Pancreas (tissue), 10 donors: ENCODE measurements around the gene HTT. TPM values are rescaled to one million over a fixed set of nuclear protein-coding genes. Genes with fewer than 3 reads are reported as not detected.
A peak's percentile ranks its signal among the peaks of the same experiment; 100 is the strongest.

Experiments used
- ATAC-seq, 4 donors: fragments of 200-7000 bp; cut with Tn5 transposase; one replicate each; pipeline versions ENCODE4 v1.8.0 to v1.9.1; 2020; ENCODE audit warnings: mild to moderate bottlenecking in 4 of 4, moderate library complexity in 4 of 4
- DNase-seq, 6 donors: peaks; one replicate each; pipeline ENCODE4 v3.0.0-alpha.2; 2020
- FAIRE-seq: peaks from 2 replicates; lab custom pipeline; 2012; peaks lifted over from hg19 to GRCh38; lab: Jason Lieb, UNC
- H3K27ac ChIP-seq, 4 donors: fragments of 200-600 bp; sonication (generic); 1 replicate in 3 of 4; 2 replicates in 1 of 4; pipeline versions ENCODE4 v1.5.0 to v1.8.0; 2020
- H3K27me3 ChIP-seq, 4 donors: fragments of 200-600 bp; one replicate each; pipeline ENCODE4 v1.8.0; 2021
- H3K36me3 ChIP-seq, 3 donors: fragments of 200-600 bp; sonication (generic) in 1 of 3; one replicate each; pipeline versions ENCODE4 v1.5.0 to v1.8.0; 2020 to 2021
- H3K4me1 ChIP-seq, 3 donors: fragments of 200-600 bp; one replicate each; pipeline ENCODE4 v1.8.0; 2021
- H3K4me3 ChIP-seq, 4 donors: fragments of 200-600 bp; sonication (generic) in 2 of 4; one replicate each; pipeline versions ENCODE4 v1.5.0 to v1.8.0; 2020 to 2021
- H3K9me3 ChIP-seq, 4 donors: fragments of 200-600 bp; one replicate each; pipeline ENCODE4 v1.8.0; 2021
- CTCF ChIP-seq, 4 donors: fragments of 200-600 bp; sonication (generic) in 3 of 4; IDR thresholded peaks; one replicate each; pipeline versions ENCODE4 v1.5.0 to v1.8.0; 2021; ENCODE audit warnings: antibody characterized with exemption in 4 of 4
- WGBS, 2 donors: extraction: QIAGEN DNeasy Blood & Tissue Kit; methylation state at CpG; one replicate each; pipeline ENCODE4 v1.1.7; 2013; 5-methylcytosine and 5-hydroxymethylcytosine counted together
- intact Hi-C, 3 donors: fragments of 100-400 bp; cut with DNase I; formaldehyde crosslinking; loops; one replicate each; pipeline versions ENCODE4 v1.11.1 to v1.14.2; 2022
- polyA plus RNA-seq, 2 donors: library from polyadenylated mRNA; stranded (reverse); fragments of 200-250 nt; gene quantifications; one replicate each; pipeline ENCODE4 v1.2.3, GENCODE V29; 2013
- total RNA-seq, 6 donors: library from RNA; stranded (reverse); fragmentation: NEBNext Ultra II Directional in 4 of 6; extraction: Animal tissue kit (Norgen Biotek cat#: 25700) in 4 of 6; gene quantifications; one replicate each; pipeline versions ENCODE4 v1.2.1 to v1.2.4, GENCODE V29; 2021 to 2023
- donor health status: healthy with polysubstance abuse.
- donor health status: DM: no; HTN: no; CAD: no; lungs with moderate emphysema.
- donor health status: DM: no; HTN: no; CAD: no.
- donor health status: control.
- donor health status: control.
- donor health status: Bipolar disorder and iron deficiency.
- donor health status: DM: yes; HTN: yes; CAD: no.
- donor health status: DM: no; HTN: no; CAD: no.
- donor health status: DM: no; HTN: no; CAD: no.
- donor health status: DM: yes; HTN: yes; CAD: no.

HTT gene
- total and polyA plus RNA-seq, 8 donors, result 23.1 to 55.2 (median 42.7) TPM

- ATAC-seq, result no peak
- peaks cover 7 to 57% (median 30%) of the 10 kb centered on the region in 3 donors for H3K36me3 ChIP-seq
- H3K9me3 ChIP-seq, result no peaks in the 10 kb centered on the region
- no peaks in the 10 kb centered on the region for H3K4me1 ChIP-seq
- no peak overlapping the region for H3K4me3 ChIP-seq
- WGBS, 2 donors, result 86 to 87% methylated on average over 11 of the region's 11 CpGs
- TF ChIP-seq CTCF (IDR thresholded peaks at IDR 0.05), result no peak
- FAIRE-seq, result no peak
- no peaks in the 10 kb centered on the region for H3K27me3 ChIP-seq
- no peak for DNase-seq
- intact Hi-C loops, result no loop called here
- no peak overlapping the region for H3K27ac ChIP-seq
These were observed 112.1 kb downstream of the HTT start for GRCh38 chr4:3186609-3187008.

GRCh38 chr4:3188118-3188517 lies 113.6 kb downstream of the HTT start:
- H3K27ac ChIP-seq, result no peak overlapping the region
- peaks cover 7 to 50% (median 23%) of the 10 kb centered on the region in 3 donors for H3K36me3 ChIP-seq
- DNase-seq, result no peak
- ATAC-seq, result no peak
- 84 to 87% methylated on average over 6 of the region's 6 CpGs for WGBS, 2 donors
- intact Hi-C loops, result no loop called here
- TF ChIP-seq CTCF (IDR thresholded peaks at IDR 0.05), result no peak
- no peaks in the 10 kb centered on the region for H3K4me1 ChIP-seq
- H3K4me3 ChIP-seq, result no peak overlapping the region
- FAIRE-seq, result no peak
- no peaks in the 10 kb centered on the region for H3K9me3 ChIP-seq
- H3K27me3 ChIP-seq, result no peaks in the 10 kb centered on the region

- ATAC-seq (no peak), FAIRE-seq (no peak), DNase-seq (peak in 1 of 6 donors; percentile 0)
- TF ChIP-seq CTCF (IDR thresholded peaks at IDR 0.05), result no peak
- no peaks in the 10 kb centered on the region for H3K9me3 ChIP-seq
- peaks cover 7 to 50% (median 17%) of the 10 kb centered on the region in 3 donors for H3K36me3 ChIP-seq
- H3K4me3 ChIP-seq, result no peak overlapping the region
- no peak overlapping the region for H3K27ac ChIP-seq
- no peaks in the 10 kb centered on the region for H3K4me1 ChIP-seq
- intact Hi-C loops, result no loop called here
- no peaks in the 10 kb centered on the region for H3K27me3 ChIP-seq
These were observed 115.0 kb downstream of the HTT start for GRCh38 chr4:3189459-3189858.

GRCh38 chr4:3190549-3190948 lies 116.1 kb downstream of the HTT start:
- intact Hi-C loops, result no loop called here
- H3K4me1 ChIP-seq, result no peaks in the 10 kb centered on the region
- no peak for DNase-seq

More at GRCh38 chr4:3190549-3190948, 116.1 kb downstream of the HTT start:
- Histone ChIP-seq H3K27me3 (no peaks in the 10 kb centered on the region), H3K36me3 (peaks cover 7 to 42% (median 17%) of the 10 kb centered on the region in 3 donors), H3K4me3 (no peak overlapping the region), H3K9me3 (no peaks in the 10 kb centered on the region), H3K27ac (no peak overlapping the region)
- FAIRE-seq (no peak), ATAC-seq (no peak)
- WGBS, 2 donors, result 69 to 70% methylated on average over 5 of the region's 5 CpGs
- no peak for TF ChIP-seq CTCF (IDR thresholded peaks at IDR 0.05)
